ENCODE measurements around the gene TUFT1.
"Not testable (repeated sequence)": the region's sequence is repeated elsewhere in the genome, so short reads cannot be mapped to it uniquely, and the experiment has no call there.

TUFT1 gene

DNA sequence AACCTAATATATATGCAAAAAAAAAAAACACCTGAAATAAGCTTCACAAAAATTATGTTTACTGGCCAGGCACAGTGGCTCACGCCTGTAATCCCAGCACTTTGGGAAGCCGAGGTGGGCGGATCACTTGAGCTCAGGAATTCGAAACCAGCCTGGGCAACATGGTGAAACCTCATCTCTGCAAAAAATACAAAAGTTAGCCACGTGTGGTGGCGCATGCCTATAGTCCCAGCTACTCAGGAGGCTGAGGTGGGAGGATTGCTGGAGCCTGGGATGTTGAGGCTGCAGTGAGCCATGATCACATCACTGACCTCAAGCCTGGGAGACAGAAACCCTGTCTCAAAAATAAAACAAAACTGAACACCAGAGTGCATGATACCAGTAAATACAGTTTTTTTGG lies 78.9 kb downstream of the TUFT1 start:
- DNase-seq: not testable (repeated sequence)

DNA sequence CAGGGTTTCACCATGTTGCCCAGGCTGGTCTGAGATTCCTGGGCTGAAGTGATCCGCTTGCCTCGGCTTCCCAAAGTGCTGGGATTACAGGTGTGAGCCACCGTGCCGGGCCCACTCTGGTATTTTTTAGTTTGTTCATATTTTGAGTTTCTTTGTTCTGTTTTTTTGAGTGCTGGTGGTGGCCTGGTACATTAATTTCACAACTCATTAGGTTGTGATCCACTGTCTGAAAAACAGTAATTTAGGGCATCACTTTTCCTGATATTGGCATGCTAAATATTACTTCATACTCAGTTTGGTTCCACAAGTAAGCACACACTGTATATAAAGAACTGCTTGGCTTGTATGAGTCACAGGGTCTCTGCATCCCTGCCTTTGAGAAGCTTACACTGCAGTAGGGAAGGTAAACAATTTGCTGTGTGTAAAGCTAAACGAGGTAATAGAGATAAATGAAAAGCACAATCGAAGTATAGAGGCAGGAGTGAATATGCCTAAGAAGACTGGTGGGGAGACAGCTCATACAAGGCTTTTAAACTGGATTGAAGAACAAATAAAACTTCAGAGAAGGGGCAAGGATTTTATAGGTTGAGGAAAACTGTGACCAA lies 79.5 kb downstream of the TUFT1 start:
- DNase-seq: no peak

DNA sequence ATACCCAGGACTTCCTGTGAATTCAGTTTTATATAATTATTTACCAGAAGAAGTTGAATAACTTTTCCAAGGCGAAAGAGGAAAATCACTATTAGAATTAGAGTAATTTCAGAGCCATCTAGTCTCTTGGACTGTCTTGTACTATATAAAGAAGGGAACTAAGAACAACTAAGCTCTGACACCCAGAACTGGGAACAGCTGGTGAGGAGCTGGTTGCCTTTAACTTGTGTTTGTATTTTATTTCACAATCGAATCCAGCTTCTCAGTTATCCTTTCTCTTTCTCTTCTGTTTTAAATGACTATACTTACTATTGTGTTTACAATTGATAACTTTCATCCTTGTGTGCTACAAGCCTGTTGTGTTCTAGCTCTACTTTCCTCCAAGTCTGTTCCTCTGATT lies 80.2 kb downstream of the TUFT1 start:
- no peak for DNase-seq

DNA sequence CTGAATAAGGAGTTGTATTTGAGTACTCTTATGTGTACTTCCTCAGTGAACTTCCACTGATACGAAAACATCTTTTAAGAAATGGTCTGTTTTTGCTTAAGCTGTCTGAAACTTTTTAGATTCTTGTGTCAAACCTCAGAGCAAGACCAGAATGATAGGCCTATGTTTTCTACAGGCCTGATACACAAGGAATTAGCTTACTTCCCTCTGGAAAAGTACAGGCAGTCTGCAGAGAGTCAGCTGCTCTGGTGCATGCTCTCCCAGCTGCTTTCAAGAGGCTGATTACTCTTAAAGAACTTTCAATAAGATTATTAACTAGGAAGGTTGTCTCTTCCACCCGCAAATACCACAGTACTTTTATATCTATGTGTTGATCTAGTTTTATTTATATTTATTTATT lies 81.2 kb downstream of the TUFT1 start:
- DNase-seq: no peak

DNA sequence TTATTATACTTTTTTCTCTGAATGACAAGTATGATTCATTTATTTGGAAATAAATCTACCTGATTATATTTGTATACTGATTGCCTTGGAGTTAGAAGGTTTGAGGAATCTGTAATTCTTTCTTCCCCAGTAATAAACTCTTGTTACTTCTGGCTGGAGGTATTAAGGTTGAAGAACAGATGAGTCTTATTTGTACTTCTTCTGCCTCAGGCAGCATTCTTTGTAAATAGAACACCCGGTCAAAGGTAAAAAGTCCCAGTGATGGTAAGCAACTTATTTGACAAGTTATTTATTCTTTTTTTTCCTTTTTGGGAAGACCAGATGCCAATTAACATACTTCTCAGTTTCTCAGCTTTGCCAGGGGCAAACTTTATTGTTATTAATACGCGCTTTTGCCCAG lies 84.7 kb downstream of the TUFT1 start:
- DNase-seq: no peak

DNA sequence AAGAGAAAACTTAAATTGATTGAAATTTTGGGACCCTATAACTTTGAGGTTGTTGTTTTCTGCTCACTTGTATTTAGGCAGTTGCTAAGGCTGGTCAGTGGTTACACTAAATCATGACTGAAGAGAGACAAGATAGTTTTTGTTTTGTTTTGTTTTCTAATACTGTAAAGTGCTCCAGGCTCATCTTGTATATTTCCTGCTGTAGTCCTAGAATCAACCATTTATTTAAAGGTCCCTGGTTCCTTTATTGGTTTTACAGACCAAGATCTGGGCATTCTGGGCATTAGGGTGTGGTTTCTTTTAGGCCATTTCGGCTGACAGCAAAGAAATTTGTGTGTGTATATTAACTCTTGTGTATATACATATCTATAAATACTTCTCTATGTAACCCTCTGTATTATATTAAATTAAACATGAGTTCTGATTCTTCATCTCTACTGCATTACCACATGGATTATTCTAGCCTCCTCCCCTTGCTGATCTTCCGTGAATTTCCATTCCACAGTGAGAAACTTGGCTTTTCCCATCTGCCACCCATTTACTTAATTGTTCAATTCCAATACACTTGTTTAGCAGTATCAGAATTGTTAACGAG lies 86.7 kb downstream of the TUFT1 start:
- DNase-seq: no peak

DNA sequence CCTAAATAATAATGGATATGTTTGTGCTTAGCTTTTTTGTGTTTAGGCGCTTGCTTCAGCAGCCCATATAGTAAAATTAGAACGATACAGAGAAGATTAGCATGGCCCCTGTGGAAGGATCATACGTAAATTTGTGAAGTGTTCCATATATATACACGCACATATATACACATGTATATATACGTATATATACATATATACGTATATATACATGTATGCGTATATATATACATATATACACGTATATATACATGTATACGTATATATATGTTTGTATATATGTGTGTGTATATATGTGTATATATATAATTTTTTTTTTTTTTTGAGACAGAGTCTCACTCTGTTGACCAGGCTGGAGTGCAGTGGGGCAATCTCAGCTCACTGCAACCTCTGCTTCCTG lies 89.2 kb downstream of the TUFT1 start:
- DNase-seq: no peak

Measured in CD4-positive, alpha-beta T cell treated with Interleukin-1 beta for 1 hour (primary cell).